Kidney (tissue), 14 donors: Measurements from ENCODE around the gene PPFIBP1. TPM values are rescaled to one million over a fixed set of nuclear protein-coding genes. Genes with fewer than 3 reads are reported as not detected.

Source experiments
- DNase-seq, 5 donors: peaks; one replicate each; pipeline ENCODE4 v3.0.0-alpha.2; 2013 to 2020
- FAIRE-seq: peaks from 2 replicates; lab custom pipeline; 2012; peaks lifted over from hg19 to GRCh38; lab: Jason Lieb, UNC
- H3K27ac ChIP-seq, 2 donors: one replicate each; pipeline ENCODE4 v1.7.0; 2013; ENCODE audit warnings: low read depth in 2 of 2, low read length in 2 of 2, inconsistent platforms in 1 of 2
- H3K27me3 ChIP-seq: one replicate; pipeline ENCODE4 v1.7.1; 2013; ENCODE audit warnings: low read length, inconsistent platforms; ENCODE audit not compliant: control insufficient read depth, insufficient read depth
- H3K36me3 ChIP-seq, 3 donors: one replicate each; pipeline versions ENCODE4 v1.7.0 to v1.7.1; 2013; ENCODE audit warnings: low read length in 3 of 3, control low read depth in 1 of 3, inconsistent platforms in 1 of 3; ENCODE audit not compliant: insufficient read depth in 3 of 3, control insufficient read depth in 2 of 3
- H3K4me1 ChIP-seq, 3 donors: one replicate each; pipeline versions ENCODE4 v1.7.0 to v1.7.1; 2013; ENCODE audit warnings: low read length in 3 of 3, inconsistent platforms in 1 of 3, low read depth in 1 of 3; ENCODE audit not compliant: control insufficient read depth in 2 of 3, insufficient read depth in 2 of 3
- H3K4me3 ChIP-seq, 3 donors: one replicate each; pipeline versions ENCODE4 v1.7.0 to v1.8.1; 2013; ENCODE audit warnings: low read length in 3 of 3, control low read depth in 1 of 3, inconsistent platforms in 1 of 3
- H3K9ac ChIP-seq, 3 donors: one replicate each; pipeline versions ENCODE4 v1.7.0 to v1.7.1; 2013; ENCODE audit warnings: low read length in 3 of 3, control low read depth in 1 of 3, inconsistent platforms in 1 of 3
- H3K9me3 ChIP-seq, 3 donors: one replicate each; pipeline versions ENCODE4 v1.7.0 to v1.7.1; 2013; ENCODE audit warnings: low read length in 3 of 3, control low read depth in 1 of 3, inconsistent platforms in 1 of 3; ENCODE audit not compliant: control insufficient read depth in 2 of 3, insufficient read depth in 1 of 3
- CTCF ChIP-seq: IDR thresholded peaks from 3 replicates; pipeline ENCODE4 v1.5.1; 2012; ENCODE audit warnings: mild to moderate bottlenecking, moderate library complexity, borderline replicate concordance; ENCODE audit not compliant: insufficient read depth; ENCODE audit errors: extremely low read depth
- intact Hi-C: fragments of 100-400 bp; cut with DNase I; formaldehyde crosslinking; loops from one replicate; pipeline ENCODE4 v1.11.1; 2022
- polyA plus RNA-seq: library from polyadenylated mRNA; stranded (reverse); fragments of 350-450 nt; fragmentation: Illumina TruSeq; extraction: RNeasy Lipid Tissue Mini Kit (QIAGEN cat#74804); gene quantifications from one replicate; pipeline ENCODE4 v1.2.3, GENCODE V29; 2014; ENCODE audit warnings: low read depth, low replicate concordance; ENCODE audit not compliant: insufficient read depth
- total RNA-seq: library from RNA; stranded (reverse); fragmentation: NEBNext Ultra II Directional; extraction: Animal tissue kit (Norgen Biotek cat#: 25700); gene quantifications from one replicate; pipeline ENCODE4 v1.2.1, GENCODE V29; 2021
- donor health status: control.
- donor health status: control.
- donor health status: control.
- donor health status: control.
- donor health status: control.
- donor health status: DM: yes; HTN: yes; CAD: no.
- donor health status: Normal renal cell carcinoma (clear cell type).

PPFIBP1 gene
- total and polyA plus RNA-seq, 2 donors from 2014 or later = 12.7 to 175 TPM

GRCh38 chr12:27534765-27535161, 10.8 kb downstream of the PPFIBP1 start:
- intact Hi-C loops = no loop called here
- Histone ChIP-seq H3K27me3 (no peaks in the 10 kb centered on the region), H3K4me1 (peaks cover 2 to 22% (median 8%) of the 10 kb centered on the region in 3 donors), H3K36me3 (no peaks in the 10 kb centered on the region), H3K27ac (no peak overlapping the region), H3K4me3 (no peak overlapping the region), H3K9ac (no peak overlapping the region), H3K9me3 (no peaks in the 10 kb centered on the region)
- no peak for DNase-seq
- FAIRE-seq = no peak
- no peak for TF ChIP-seq CTCF

GRCh38 chr12:27535318-27535717, 11.3 kb downstream of the PPFIBP1 start:
- Histone ChIP-seq H3K4me3 (no peak overlapping the region), H3K27me3 (no peaks in the 10 kb centered on the region), H3K9ac (no peak overlapping the region), H3K9me3 (no peaks in the 10 kb centered on the region), H3K27ac (no peak overlapping the region), H3K36me3 (no peaks in the 10 kb centered on the region), H3K4me1 (peaks cover 2 to 18% (median 6%) of the 10 kb centered on the region in 3 donors)
- FAIRE-seq (no peak), DNase-seq (no peak)
- TF ChIP-seq CTCF = no peak
- intact Hi-C loops = no loop called here

- DNase-seq (no peak), FAIRE-seq (no peak)
- H3K36me3 ChIP-seq = no peaks in the 10 kb centered on the region
- H3K9ac ChIP-seq = no peak overlapping the region
- intact Hi-C loops = no loop called here
- no peaks in the 10 kb centered on the region for H3K9me3 ChIP-seq
- no peak overlapping the region for H3K4me3 ChIP-seq
- no peak overlapping the region for H3K27ac ChIP-seq
- peaks cover 2 to 16% (median 4%) of the 10 kb centered on the region in 3 donors for H3K4me1 ChIP-seq
- no peak for TF ChIP-seq CTCF
- H3K27me3 ChIP-seq = no peaks in the 10 kb centered on the region
Observed at GRCh38 chr12:27537855-27538675, 14.1 kb downstream of the PPFIBP1 start.
